Endometrial microvascular endothelial cells (primary cell): ENCODE measurements around the gene RCL1. TPM values are rescaled to one million over a fixed set of nuclear protein-coding genes. Genes with fewer than 3 reads are reported as not detected.
"Not testable (repeated sequence)": the region's sequence is repeated elsewhere in the genome, so short reads cannot be mapped to it uniquely, and the experiment has no call there.

ENCODE experiments used
- in situ Hi-C: cut with HindIII; loops from 2 replicates; pipeline ENCODE4 v1.10.0; 2017; ENCODE audit warnings: low sequenced_read_pairs, low pct_unique_long_range_greater_than_20kb; ENCODE audit errors: inconsistent ontology term
- total RNA-seq: library from RNA; depleted of rRNA; stranded (reverse); fragments of >200 nt; gene quantifications from one replicate; pipeline ENCODE4 v1.2.3, GENCODE V29; 2015; ENCODE audit errors: inconsistent ontology term

Gene RCL1
- total RNA-seq: 16.0 TPM

DNA sequence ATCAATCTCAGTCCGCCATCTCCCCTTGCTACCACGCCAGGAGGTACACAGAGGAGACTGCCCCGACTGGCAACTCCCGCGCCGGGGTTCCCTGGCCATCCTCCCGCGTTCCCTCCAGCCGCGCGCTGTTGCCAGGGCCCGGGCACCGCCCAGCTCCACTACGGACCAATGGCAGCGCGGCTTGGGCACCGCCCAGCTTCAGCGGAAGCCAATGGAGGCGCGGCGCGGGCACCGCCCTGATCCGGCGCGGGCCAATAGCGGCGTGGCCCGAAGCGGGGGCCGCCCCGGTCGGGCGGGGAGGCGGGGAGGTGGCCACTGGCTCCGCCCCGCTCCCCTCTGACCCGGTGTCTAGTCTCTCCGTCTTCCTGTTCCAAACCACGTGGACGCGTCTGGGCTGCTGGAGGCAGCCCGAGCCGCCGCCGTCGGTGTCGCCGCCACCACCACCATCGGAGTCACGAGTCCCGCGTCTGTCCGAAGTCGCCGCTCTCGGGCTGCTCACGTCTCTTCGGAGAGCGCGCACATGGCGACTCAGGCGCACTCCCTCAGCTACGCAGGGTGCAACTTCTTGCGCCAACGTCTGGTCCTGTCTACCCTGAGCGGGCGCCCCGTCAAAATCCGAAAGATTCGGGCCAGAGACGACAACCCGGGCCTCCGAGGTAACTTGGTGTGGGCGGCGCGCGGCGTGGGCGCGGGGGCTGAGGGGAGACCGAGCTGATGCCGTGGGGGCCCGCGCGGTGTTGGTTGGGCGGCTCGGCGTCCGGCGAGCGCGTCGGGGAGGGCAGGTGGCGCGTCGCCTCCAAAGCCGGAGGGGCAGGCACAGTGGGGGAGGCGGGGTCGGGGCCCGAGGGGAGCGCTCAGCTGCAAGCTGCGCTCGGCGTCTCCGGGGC is at the start of gene RCL1:
Gene RCL1 (plus strand): TSS at position 373 of the 887 bp plus-strand sequence. CDS start 148 bp downstream, at position 521.
- in situ Hi-C loops: no loop called here

DNA sequence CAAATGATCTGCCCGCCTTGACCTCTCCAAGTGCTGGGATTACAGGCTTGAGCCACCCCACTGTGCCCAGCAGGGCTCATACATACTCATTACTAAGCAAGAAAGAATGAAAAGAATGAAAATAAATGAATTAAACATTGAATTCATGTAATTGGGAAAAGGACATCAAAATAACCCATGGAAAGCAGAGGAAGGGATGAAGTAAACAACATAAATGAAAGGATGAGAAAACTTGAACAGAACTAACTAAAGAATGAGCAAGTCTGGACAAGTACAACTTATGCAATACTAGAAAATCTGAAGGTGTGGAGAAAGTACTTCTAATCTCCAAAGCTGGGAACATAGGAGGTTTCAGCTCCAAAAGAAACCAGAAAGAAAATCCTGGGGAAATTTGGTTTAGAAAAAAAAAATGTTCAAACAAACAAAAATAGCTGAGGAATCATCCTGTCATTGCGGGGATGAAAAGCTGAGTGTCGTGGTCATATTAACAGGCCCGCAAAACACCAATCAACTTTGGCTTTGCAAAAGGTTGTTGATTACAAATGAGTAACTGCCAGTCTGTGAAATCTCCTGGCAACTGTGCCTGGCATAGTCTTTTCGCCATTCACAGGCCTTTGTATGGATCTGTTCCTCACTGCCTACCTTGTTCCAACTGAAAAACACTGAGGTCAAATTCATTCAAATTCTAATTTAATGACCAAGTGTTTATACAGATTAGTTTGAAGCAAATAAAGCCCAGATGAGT is 49.4 kb upstream of the RCL1 start:
- in situ Hi-C loops: no loop called here

DNA sequence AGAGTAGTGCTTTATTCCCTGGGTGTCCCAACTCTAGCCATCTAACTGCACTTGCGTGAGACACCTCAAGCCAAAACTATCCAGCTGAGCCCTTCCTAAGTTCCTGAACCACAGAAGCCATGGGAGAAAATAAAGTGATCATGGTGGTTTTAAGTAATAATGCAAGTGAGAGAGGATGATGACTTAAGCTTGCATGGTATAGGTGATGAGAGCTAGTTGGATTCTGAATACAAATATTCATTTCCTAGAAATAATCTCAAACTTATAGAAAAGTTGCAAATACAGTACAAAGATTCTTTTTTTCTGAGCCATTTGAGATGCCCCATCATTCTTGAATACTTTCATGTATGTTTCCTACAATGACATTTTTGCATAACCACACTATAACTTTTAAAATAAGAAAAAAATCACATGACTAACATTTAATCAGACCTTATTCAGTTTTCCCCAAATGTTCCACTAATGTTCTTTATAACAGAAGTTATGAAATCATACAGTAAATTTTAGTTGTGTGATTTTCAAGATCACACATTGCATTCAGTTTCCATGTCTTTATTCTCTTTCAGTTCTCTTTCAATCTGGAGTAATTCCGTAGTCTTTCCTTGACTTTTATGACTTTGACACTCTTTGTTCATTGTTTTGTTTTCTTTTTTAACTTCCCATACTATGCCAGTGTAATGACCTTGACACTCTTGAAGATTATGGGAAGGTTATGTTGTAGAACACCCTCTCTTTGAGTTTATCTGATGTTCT is 46.3 kb upstream of the RCL1 start:
- in situ Hi-C loops: no loop called here

DNA sequence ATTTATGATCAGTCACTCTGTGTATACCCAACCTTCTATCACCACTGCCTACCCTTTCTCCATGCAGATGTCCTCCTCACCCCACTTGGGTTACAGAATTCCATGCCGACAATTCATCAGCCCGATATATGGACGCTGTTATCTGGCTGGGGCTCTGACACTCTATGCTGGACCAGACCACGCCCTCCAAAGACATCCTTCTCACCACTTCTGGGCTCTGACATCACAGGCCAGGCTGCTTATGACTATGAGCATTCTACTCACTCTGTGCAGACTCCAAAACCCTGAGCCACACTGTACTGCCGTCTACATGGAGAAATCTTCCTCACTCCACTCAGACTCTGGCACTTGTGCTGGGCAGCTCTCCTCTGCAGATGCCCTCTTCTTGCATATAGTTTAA is 44.1 kb upstream of the RCL1 start:
- in situ Hi-C loops: no loop called here

GRCh38 chr9:4750023-4750673 is 42.6 kb upstream of the RCL1 start:
- in situ Hi-C loops: no loop called here

DNA sequence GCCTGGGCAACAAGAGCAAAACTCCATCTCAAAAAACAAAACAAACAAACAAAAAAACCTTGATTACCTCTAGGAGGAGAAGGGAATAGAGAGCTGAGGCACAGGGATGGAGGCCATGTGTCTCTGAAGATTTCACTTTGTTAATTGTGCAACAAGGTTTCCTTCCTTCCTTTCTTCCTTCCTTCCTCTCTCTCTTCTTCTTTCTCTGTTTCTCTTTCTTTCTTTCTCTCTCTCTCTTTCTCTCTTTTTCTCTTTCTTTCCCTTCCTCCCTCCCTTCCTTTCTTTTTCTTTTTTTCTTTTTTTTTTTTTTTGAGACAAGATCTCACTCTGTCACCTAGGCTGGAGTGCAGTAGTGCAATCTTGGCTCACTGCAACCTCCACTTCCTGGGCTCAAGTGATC is 38.2 kb upstream of the RCL1 start:
- in situ Hi-C loops: not testable (repeated sequence)

DNA sequence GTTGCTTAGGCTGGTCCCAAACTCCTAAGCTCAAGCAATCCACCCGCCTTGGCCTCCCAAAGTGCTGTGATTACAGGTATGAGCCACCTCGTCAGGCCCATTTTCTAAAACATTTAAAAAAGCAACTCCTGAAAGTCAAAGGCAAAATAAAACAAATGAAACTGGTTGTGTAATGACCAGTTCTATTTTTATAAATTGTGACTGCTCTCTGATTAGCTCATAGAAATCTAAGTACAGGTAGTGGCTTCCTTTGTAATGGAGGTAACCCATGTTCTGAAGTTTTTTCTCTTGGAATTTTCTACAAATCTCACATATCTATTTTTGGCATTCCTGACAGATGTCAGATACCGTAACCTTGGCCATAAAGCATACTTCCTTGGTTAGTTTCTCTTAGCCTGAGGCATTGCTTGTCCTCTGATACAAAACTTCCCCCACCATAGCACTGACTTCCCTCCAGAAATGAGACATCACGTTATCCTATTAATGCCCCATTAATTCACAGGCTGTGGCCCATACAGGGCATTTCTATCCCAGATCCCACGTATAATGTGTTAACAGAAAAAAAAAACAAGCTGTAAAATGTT is 37.6 kb upstream of the RCL1 start:
- in situ Hi-C loops: no loop called here

DNA sequence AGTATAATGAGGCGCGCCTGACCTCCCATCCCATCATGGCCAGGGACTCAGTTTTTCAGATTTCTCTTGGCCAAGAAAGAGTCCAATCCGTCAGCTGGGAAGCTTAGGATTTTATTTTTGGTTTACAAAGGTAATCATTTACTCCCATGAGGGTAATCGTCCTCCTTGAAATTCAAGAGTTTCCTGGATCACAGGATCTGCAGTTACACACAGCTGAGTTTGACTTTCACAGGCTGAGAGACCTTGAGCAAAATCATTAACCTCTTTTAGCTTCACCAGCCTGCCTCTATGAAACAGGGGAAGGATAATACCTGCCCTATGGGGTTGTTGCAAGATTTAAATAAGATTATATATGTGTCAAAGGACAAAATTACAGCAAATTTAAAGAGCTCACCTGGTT is 36.3 kb upstream of the RCL1 start:
- in situ Hi-C loops: no loop called here

- in situ Hi-C loops: no loop called here
These were observed 32.6 kb upstream of the RCL1 start for GRCh38 chr9:4760122-4760521.

GRCh38 chr9:4762108-4762885 is 30.4 kb upstream of the RCL1 start:
- in situ Hi-C loops: no loop called here

DNA sequence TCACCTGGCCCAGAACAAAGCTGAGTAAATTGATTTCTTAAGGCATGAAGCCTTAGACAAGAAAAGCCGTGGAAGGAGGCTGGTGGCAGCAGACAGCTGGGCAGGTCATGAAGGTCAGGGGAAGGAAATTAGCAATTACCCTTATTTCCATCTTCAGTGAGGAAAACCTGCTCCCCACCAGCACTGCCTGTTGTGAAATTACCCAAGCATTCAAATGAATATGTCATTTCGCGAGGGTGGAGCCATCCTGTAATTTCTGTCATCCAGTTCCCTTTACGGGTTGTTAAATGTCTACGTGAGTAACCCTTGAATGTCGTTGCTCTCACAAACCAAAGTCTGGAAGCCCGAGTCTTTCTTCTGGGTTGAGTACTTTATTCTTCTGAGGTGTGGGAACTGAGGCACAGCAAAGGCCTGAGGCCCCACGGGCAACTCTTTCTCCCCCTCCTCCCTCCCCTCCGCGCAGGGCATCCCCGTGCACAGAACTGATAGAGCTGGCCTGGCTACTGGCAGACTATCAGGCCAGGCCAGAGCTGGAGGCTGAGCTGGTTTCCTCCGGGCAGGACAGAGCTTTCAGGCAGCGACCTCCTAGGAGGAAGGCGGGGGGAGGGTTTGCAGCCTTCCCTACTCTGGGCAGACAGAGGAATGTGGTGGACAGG is 29.7 kb upstream of the RCL1 start:
- in situ Hi-C loops: no loop called here

- in situ Hi-C loops: no loop called here
These were observed 28.7 kb upstream of the RCL1 start for GRCh38 chr9:4764033-4764432.

- in situ Hi-C loops: no loop called here
These were observed 24.1 kb upstream of the RCL1 start for GRCh38 chr9:4768681-4769080.

DNA sequence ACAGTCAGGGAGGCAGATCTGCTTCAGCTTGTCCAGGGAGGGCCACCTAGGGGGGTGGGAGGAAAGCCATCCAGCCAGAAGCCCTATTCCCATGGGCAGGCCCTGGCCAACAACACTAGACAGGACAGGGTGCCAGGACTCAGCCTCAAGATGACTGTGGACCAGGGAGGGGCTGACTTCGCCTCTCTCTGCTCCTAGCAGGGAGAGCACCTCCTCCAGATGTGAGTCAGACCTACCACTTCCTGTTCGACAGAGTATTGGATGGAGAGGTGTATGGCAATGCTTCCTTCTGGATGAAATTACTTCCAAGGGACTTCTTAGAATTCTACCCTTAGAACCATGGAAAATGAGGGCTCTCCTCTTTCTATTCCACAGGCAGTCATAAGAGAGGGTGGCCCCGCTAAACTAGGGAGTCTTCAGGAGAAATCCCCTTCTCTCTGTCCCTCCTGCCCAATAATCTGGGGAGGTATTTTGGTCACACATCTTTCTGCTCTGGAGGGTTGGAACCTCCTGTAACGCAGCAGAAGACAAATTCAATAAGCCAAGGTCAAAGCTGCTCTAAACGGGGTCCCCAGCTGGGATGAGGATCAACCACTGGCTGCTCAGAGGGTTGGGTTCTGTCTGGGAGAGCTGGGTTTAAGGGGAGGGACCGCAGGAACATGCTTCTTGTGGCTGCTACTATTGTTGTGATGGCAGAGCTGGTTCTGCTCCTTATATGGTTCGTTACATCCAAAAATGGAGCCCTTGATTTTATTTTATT is 23.2 kb upstream of the RCL1 start:
- in situ Hi-C loops: no loop called here

DNA sequence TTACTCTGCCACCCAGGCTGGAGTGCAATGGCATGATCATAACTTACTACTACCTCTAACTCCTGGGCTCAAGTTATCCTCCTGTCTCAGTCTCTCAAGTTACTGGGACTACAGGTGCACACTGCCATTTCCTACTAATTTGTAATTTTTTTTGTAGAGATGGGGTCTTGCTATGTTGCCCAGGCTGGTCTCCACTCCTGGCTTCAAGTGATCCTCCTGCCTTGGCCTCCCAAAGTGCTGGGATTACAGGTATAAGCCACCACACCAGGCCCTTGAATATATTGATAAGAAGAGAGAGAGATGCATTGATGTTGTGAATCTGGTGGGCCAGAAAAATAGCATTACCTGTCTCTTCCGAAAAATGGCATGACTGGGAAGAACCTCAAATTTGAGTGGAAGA is 21.0 kb upstream of the RCL1 start:
- in situ Hi-C loops: no loop called here

DNA sequence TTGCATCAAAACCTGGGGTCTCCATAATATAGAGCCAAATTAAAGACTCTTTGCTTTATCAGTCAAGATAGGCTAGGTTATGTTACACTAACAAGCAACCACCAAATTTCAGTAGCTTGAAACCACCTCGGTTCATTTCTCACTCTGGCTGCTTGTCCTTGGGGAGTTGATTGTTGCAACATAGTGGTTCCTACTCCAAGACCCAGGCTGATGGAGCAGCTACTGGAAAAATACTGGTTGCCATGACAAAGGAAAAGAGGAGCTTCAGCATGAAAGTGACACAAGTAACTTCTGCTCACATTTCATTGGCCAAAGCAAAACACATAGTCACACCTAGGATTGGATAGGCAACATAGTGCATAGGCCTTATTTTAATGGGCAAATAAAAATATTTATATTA is 18.5 kb upstream of the RCL1 start:
- in situ Hi-C loops: no loop called here

DNA sequence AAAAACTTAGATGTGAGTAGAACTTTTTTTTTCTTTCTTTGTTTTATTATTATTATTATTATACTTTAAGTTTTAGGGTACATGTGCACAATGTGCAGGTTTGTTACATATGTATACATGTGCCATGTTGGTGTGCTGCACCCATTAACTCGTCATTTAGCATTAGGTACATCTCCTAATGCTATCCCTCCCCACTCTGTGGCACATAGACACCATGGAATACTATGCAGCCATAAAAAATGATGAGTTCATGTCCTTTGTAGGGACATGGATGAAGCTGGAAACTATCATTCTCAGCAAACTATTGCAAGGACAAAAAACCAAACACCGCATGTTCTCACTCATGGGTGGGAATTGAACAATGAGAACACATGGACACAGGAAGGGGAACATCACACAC is 17.8 kb upstream of the RCL1 start:
- in situ Hi-C loops: not testable (repeated sequence)
